ENCODE measurements around the gene TULP4. TPM values are rescaled to one million over a fixed set of nuclear protein-coding genes. Genes with fewer than 3 reads are reported as not detected.
"Not testable (repeated sequence)": the region's sequence is repeated elsewhere in the genome, so short reads cannot be mapped to it uniquely, and the experiment has no call there.

TULP4 gene
- total and polyA plus RNA-seq, 7 experiments from 2014 or later: 33.3 to 79.0 (median 51.8) TPM

DNA sequence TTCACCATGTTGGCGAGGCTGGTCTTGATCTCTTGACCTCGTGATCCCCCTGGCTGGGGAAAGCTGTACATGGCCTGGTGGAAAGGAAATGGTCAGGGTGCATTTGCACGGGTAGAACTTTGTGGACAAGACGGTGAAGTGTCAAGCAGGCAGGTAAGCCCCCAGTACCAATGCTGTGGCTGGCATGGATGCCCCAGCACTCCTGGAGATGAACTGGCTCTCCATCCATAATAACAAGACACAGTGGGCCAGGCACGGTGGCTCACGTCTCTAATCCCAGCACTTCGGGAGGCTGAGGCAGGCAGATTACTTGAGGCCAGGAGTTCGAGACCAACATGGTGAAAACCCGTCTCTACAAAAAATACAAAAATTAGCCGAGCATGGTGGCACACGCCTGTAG is 210.4 kb downstream of the TULP4 start:
- Histone ChIP-seq H3K4me3 (ENCODE audit: low read length) (no peak overlapping the region), H3K4me1 (ENCODE audit: control insufficient read depth in 2 of 2, insufficient read depth in 2 of 2, low read length in 2 of 2) (peaks cover 4% of the 10 kb centered on the region in 2 donors), H3K27me3 (ENCODE audit: control insufficient read depth in 2 of 2, insufficient read depth in 2 of 2, low read length in 2 of 2) (no peaks in the 10 kb centered on the region), H3K9me3 (ENCODE audit: control insufficient read depth in 2 of 3, low read length in 3 of 3) (no peaks in the 10 kb centered on the region), H3K36me3 (ENCODE audit: control insufficient read depth in 2 of 3, insufficient read depth in 3 of 3, low read length in 3 of 3) (no peaks in the 10 kb centered on the region), H3K27ac (ENCODE audit: low read depth, low read length) (no peak overlapping the region)
- intact Hi-C loops (cut with micrococcal nuclease): no loop called here
- no peak overlapping the region for H3K27ac Mint-ChIP-seq
- ATAC-seq (no peak), DNase-seq (no peak)
- peaks cover 0 to 20% (median 9%) of the 10 kb centered on the region in 11 donors for H3K9me3 Mint-ChIP-seq
- POLR2A ChIA-PET: no interaction called here
- H3K4me1 Mint-ChIP-seq: peaks cover 6 to 12% (median 12%) of the 10 kb centered on the region in 7 donors
- H3K27me3 Mint-ChIP-seq: peaks cover 42 to 67% (median 53%) of the 10 kb centered on the region in 5 donors
- peaks cover 0 to 20% (median 14%) of the 10 kb centered on the region in 5 donors for H3K36me3 Mint-ChIP-seq
- no peak overlapping the region for H3K4me3 Mint-ChIP-seq
- CTCF ChIA-PET: no interaction called here

DNA sequence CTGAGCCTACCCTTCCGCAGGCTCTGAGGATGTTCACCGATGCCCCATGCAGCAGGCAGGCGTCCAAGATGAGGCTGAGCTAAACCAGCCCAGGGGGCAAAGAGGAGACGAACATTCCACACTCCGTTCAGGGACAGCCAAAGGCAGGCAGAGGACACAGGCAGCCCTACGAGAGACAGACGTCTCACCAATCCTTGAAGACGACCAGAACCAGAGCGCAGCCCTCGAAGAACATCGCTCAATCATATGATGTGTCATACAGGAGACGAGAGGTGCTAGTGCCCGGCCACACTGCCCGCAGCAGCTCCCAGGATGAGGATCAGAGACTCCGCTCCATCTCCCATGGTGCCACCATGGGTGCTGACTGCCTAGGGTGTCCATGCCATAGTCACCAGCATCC is 212.0 kb downstream of the TULP4 start:
- H3K27me3 Mint-ChIP-seq: peaks cover 52 to 71% (median 55%) of the 10 kb centered on the region in 5 donors
- Histone ChIP-seq H3K9me3 (ENCODE audit: control insufficient read depth in 2 of 3, low read length in 3 of 3) (no peaks in the 10 kb centered on the region), H3K4me1 (ENCODE audit: control insufficient read depth in 2 of 2, insufficient read depth in 2 of 2, low read length in 2 of 2) (no peaks in the 10 kb centered on the region), H3K36me3 (ENCODE audit: control insufficient read depth in 2 of 3, insufficient read depth in 3 of 3, low read length in 3 of 3) (no peaks in the 10 kb centered on the region), H3K4me3 (ENCODE audit: low read length) (no peak overlapping the region), H3K27me3 (ENCODE audit: control insufficient read depth in 2 of 2, insufficient read depth in 2 of 2, low read length in 2 of 2) (no peaks in the 10 kb centered on the region), H3K27ac (ENCODE audit: low read depth, low read length) (no peak overlapping the region)
- H3K36me3 Mint-ChIP-seq: peaks cover 0 to 29% (median 19%) of the 10 kb centered on the region in 5 donors
- intact Hi-C loops (cut with micrococcal nuclease): no loop called here
- no peaks in the 10 kb centered on the region for H3K4me1 Mint-ChIP-seq
- POLR2A ChIA-PET: interaction anchor here (0.6 kb wide), 1 partner anchor 36 kb away, joined by 5 read pairs; no protein-coding TSS in a partner anchor
- no peak overlapping the region for H3K27ac Mint-ChIP-seq
- CTCF ChIA-PET: no interaction called here
- DNase-seq (no peak), ATAC-seq (no peak)
- H3K9me3 Mint-ChIP-seq: peaks cover 3 to 31% (median 14%) of the 10 kb centered on the region in 11 donors
- no peak overlapping the region for H3K4me3 Mint-ChIP-seq

DNA sequence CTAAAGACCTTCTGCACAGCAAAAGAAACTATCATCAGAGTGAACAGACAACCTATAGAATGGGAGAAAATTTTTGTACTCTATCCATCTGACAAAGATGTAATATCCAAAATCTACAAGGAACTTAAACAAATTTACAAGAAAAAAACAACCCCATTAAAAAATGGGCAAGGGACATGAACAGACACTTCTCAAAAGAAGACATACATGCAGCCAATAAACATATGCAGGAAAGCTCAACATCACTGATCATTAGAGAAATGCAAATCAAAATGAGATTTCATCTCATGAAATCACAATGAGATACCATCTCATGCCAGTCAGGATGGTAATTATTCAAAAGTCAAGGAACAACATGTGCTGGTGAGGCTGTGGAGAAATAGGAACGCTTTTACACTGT is 215.6 kb downstream of the TULP4 start:
- H3K9me3 ChIP-seq (ENCODE audit: control insufficient read depth in 2 of 3, low read length in 3 of 3); H3K4me3 Mint-ChIP-seq; H3K27ac Mint-ChIP-seq; ATAC-seq; intact Hi-C loops (cut with micrococcal nuclease); POLR2A ChIA-PET; CTCF ChIA-PET; DNase-seq; H3K4me3 ChIP-seq (ENCODE audit: low read length); H3K27me3 ChIP-seq (ENCODE audit: control insufficient read depth in 2 of 2, insufficient read depth in 2 of 2, low read length in 2 of 2); H3K27ac ChIP-seq (ENCODE audit: low read depth, low read length); H3K36me3 ChIP-seq (ENCODE audit: control insufficient read depth in 2 of 3, insufficient read depth in 3 of 3, low read length in 3 of 3); H3K4me1 Mint-ChIP-seq; H3K4me1 ChIP-seq (ENCODE audit: control insufficient read depth in 2 of 2, insufficient read depth in 2 of 2, low read length in 2 of 2): not testable (repeated sequence)
- Mint-ChIP-seq H3K36me3 (peaks cover 0 to 30% (median 23%) of the 10 kb centered on the region in 5 donors), H3K9me3 (peaks cover 6 to 45% (median 19%) of the 10 kb centered on the region in 11 donors), H3K27me3 (peaks cover 55 to 75% (median 62%) of the 10 kb centered on the region in 5 donors)

DNA sequence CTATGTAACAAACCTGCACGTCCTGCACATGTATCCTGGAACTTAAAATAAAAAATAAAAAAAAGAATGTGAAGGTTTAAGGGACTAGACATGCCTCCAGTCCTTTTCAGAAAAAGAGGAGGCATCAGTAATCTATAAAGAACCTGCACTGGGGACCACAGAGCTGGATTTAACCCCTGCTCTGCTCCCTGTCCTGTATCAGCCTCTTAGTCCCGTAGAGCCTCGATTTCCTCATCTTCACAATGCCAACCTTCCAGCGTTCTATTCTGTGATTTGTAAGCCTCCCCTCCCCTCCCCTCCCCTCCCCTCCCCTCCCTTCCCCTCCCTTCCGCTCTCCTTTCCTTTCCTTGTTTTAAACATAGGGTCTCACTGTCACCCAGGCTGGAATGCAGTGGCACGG is 216.6 kb downstream of the TULP4 start:
- no peak overlapping the region for H3K27ac Mint-ChIP-seq
- Histone ChIP-seq H3K36me3 (ENCODE audit: control insufficient read depth in 2 of 3, insufficient read depth in 3 of 3, low read length in 3 of 3) (no peaks in the 10 kb centered on the region), H3K27ac (ENCODE audit: low read depth, low read length) (no peak overlapping the region), H3K27me3 (ENCODE audit: control insufficient read depth in 2 of 2, insufficient read depth in 2 of 2, low read length in 2 of 2) (no peaks in the 10 kb centered on the region), H3K4me1 (ENCODE audit: control insufficient read depth in 2 of 2, insufficient read depth in 2 of 2, low read length in 2 of 2) (no peaks in the 10 kb centered on the region), H3K4me3 (ENCODE audit: low read length) (no peak overlapping the region), H3K9me3 (ENCODE audit: control insufficient read depth in 2 of 3, low read length in 3 of 3) (no peaks in the 10 kb centered on the region)
- intact Hi-C loops (cut with micrococcal nuclease): no loop called here
- no peaks in the 10 kb centered on the region for H3K4me1 Mint-ChIP-seq
- POLR2A ChIA-PET: no interaction called here
- CTCF ChIA-PET: no interaction called here
- no peak overlapping the region for H3K4me3 Mint-ChIP-seq
- DNase-seq (no peak), ATAC-seq (no peak)
- peaks cover 6 to 48% (median 20%) of the 10 kb centered on the region in 11 donors for H3K9me3 Mint-ChIP-seq
- peaks cover 0 to 29% (median 23%) of the 10 kb centered on the region in 5 donors for H3K36me3 Mint-ChIP-seq
- H3K27me3 Mint-ChIP-seq: peaks cover 55 to 72% (median 62%) of the 10 kb centered on the region in 5 donors

DNA sequence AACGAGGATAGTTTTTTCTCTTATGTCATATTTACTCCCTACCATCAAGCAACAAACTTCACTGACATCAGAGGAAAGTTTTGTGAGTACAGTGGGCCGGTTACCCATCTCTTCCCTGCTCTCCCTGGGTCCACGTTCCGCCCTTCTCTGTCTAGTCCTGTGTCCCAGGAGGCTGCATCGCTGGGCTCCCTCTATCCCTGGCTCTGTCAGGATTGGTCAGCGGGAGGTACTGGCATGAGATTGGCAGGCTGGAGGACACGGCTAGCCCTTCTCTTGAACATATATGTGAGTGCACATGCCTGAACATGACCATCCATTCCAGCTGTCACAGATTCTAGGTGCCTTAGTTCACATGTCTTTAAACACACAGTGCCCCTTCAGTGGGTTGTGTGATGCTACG is 217.4 kb downstream of the TULP4 start:
- Mint-ChIP-seq H3K9me3 (peaks cover 6 to 46% (median 20%) of the 10 kb centered on the region in 11 donors), H3K36me3 (peaks cover 0 to 28% (median 18%) of the 10 kb centered on the region in 5 donors), H3K27ac (no peak overlapping the region), H3K4me1 (no peaks in the 10 kb centered on the region), H3K4me3 (no peak overlapping the region), H3K27me3 (peaks cover 52 to 67% (median 62%) of the 10 kb centered on the region in 5 donors)
- Histone ChIP-seq H3K4me3 (ENCODE audit: low read length) (no peak overlapping the region), H3K27ac (ENCODE audit: low read depth, low read length) (no peak overlapping the region), H3K9me3 (ENCODE audit: control insufficient read depth in 2 of 3, low read length in 3 of 3) (no peaks in the 10 kb centered on the region), H3K36me3 (ENCODE audit: control insufficient read depth in 2 of 3, insufficient read depth in 3 of 3, low read length in 3 of 3) (no peaks in the 10 kb centered on the region), H3K4me1 (ENCODE audit: control insufficient read depth in 2 of 2, insufficient read depth in 2 of 2, low read length in 2 of 2) (no peaks in the 10 kb centered on the region), H3K27me3 (ENCODE audit: control insufficient read depth in 2 of 2, insufficient read depth in 2 of 2, low read length in 2 of 2) (no peaks in the 10 kb centered on the region)
- ATAC-seq (no peak), DNase-seq (no peak)
- ChIA-PET CTCF (no interaction called here), POLR2A (no interaction called here)
- intact Hi-C loops (cut with micrococcal nuclease): no loop called here

GRCh38 chr6:158531566-158531965 is 219.3 kb downstream of the TULP4 start:
- intact Hi-C loops (cut with micrococcal nuclease): no loop called here
- Mint-ChIP-seq H3K4me1 (peaks cover 0 to 6% (median 0%) of the 10 kb centered on the region in 7 donors), H3K36me3 (peaks cover 0 to 22% (median 15%) of the 10 kb centered on the region in 5 donors), H3K27me3 (peaks cover 46 to 59% (median 51%) of the 10 kb centered on the region in 5 donors), H3K4me3 (no peak overlapping the region), H3K27ac (no peak overlapping the region), H3K9me3 (peaks cover 6 to 48% (median 22%) of the 10 kb centered on the region in 11 donors)
- Histone ChIP-seq H3K27me3 (ENCODE audit: control insufficient read depth in 2 of 2, insufficient read depth in 2 of 2, low read length in 2 of 2) (peaks cover 0 to 3% of the 10 kb centered on the region in 2 donors), H3K4me1 (ENCODE audit: control insufficient read depth in 2 of 2, insufficient read depth in 2 of 2, low read length in 2 of 2) (no peaks in the 10 kb centered on the region), H3K27ac (ENCODE audit: low read depth, low read length) (no peak overlapping the region), H3K36me3 (ENCODE audit: control insufficient read depth in 2 of 3, insufficient read depth in 3 of 3, low read length in 3 of 3) (no peaks in the 10 kb centered on the region), H3K4me3 (ENCODE audit: low read length) (no peak overlapping the region), H3K9me3 (ENCODE audit: control insufficient read depth in 2 of 3, low read length in 3 of 3) (no peaks in the 10 kb centered on the region)
- CTCF ChIA-PET: no interaction called here
- DNase-seq (no peak), ATAC-seq (no peak)
- POLR2A ChIA-PET: no interaction called here

- CTCF ChIA-PET: no interaction called here
- Histone ChIP-seq H3K9me3 (ENCODE audit: control insufficient read depth in 2 of 3, low read length in 3 of 3) (no peaks in the 10 kb centered on the region), H3K4me1 (ENCODE audit: control insufficient read depth in 2 of 2, insufficient read depth in 2 of 2, low read length in 2 of 2) (no peaks in the 10 kb centered on the region), H3K4me3 (ENCODE audit: low read length) (no peak overlapping the region), H3K27ac (ENCODE audit: low read depth, low read length) (no peak overlapping the region), H3K27me3 (ENCODE audit: control insufficient read depth in 2 of 2, insufficient read depth in 2 of 2, low read length in 2 of 2) (peaks cover 0 to 3% of the 10 kb centered on the region in 2 donors), H3K36me3 (ENCODE audit: control insufficient read depth in 2 of 3, insufficient read depth in 3 of 3, low read length in 3 of 3) (no peaks in the 10 kb centered on the region)
- POLR2A ChIA-PET: no interaction called here
- intact Hi-C loops (cut with micrococcal nuclease): no loop called here
- H3K27me3 Mint-ChIP-seq: peaks cover 41 to 55% (median 47%) of the 10 kb centered on the region in 5 donors
- ATAC-seq: no peak
- no peak for DNase-seq
- H3K4me1 Mint-ChIP-seq: peaks cover 0 to 6% (median 0%) of the 10 kb centered on the region in 7 donors
- peaks cover 0 to 18% (median 15%) of the 10 kb centered on the region in 5 donors for H3K36me3 Mint-ChIP-seq
- no peak overlapping the region for H3K4me3 Mint-ChIP-seq
- peaks cover 6 to 44% (median 21%) of the 10 kb centered on the region in 11 donors for H3K9me3 Mint-ChIP-seq
- H3K27ac Mint-ChIP-seq: no peak overlapping the region
Measured at GRCh38 chr6:158531970-158532369, 219.7 kb downstream of the TULP4 start.

Measured in naive thymus-derived CD4-positive, alpha-beta T cell (primary cell).